Glomerular endothelial cell (primary cell): ENCODE data around the gene SCAANT1. TPM values are rescaled to one million over a fixed set of nuclear protein-coding genes. Genes with fewer than 3 reads are reported as not detected.

Source experiments
- DNase-seq: peaks from one replicate; pipeline ENCODE4 v3.0.0-alpha.2; 2011; ENCODE audit warnings: low read depth, low spot score; ENCODE audit errors: extremely low read depth
- total RNA-seq: library from RNA; depleted of rRNA; stranded (reverse); fragments of >200 nt; gene quantifications from 2 replicates; pipeline ENCODE4 v1.2.3, GENCODE V29; 2015

SCAANT1 gene
- total RNA-seq, 1 donor from 2014 or later, result not detected

DNA sequence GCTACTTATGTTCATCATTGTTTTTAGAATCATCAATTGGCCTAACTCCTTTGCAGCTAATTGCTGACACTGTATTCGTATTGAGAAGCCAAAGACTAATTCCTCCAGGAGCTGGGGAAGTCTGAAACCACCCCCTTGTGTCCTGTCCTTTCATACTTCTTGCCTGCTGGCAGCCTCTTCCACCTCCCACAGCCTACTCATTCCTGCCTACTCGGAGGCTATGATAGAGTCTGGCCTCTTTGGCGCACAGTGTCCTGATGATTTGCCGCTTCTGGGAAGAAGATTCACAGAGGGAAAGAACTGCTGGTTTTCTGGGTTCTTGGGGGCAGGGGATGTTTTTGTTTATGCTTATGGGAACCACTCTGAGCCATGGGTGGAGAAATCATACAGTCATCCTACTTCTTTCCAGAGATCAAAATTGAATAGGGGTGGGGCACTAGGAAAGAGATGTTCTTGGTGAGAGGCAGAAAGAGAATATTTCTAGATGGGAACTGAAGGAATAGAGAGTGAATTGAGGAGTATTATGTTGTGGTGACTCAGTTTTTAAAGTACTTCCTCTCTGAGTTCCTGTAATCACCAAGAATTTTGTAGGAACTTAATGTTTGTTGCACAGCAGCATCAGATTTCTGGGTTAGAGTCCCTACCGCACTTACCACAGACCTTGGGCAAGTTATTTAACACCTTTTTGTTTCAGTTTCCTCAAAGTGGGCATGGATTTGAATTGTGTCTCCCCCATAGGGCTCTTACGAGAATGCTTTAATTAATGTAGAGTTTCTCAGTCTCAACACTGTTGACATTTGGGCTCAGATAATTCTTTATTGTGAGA is 22.1 kb upstream of the SCAANT1 start:
- no peak for DNase-seq

DNA sequence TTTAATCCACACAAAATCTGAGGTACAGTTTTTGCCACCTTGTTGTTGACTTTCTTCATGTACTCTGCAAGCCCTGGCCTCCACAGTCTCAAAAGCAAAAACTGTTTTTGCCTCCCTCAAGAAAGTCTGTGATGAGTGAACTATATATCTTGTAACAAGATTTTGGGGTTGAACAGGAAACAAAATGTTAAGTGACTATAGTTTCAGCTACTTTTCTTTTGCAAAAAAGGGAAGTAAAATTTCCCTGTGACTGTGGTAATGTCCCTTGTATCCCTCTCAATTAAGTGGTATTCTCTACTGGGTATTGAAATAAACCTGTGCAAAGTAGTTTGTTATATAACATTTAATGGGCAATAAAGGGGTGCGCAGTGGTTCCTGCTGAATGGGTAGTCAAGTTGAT is 21.3 kb upstream of the SCAANT1 start:
- no peak for DNase-seq

DNA sequence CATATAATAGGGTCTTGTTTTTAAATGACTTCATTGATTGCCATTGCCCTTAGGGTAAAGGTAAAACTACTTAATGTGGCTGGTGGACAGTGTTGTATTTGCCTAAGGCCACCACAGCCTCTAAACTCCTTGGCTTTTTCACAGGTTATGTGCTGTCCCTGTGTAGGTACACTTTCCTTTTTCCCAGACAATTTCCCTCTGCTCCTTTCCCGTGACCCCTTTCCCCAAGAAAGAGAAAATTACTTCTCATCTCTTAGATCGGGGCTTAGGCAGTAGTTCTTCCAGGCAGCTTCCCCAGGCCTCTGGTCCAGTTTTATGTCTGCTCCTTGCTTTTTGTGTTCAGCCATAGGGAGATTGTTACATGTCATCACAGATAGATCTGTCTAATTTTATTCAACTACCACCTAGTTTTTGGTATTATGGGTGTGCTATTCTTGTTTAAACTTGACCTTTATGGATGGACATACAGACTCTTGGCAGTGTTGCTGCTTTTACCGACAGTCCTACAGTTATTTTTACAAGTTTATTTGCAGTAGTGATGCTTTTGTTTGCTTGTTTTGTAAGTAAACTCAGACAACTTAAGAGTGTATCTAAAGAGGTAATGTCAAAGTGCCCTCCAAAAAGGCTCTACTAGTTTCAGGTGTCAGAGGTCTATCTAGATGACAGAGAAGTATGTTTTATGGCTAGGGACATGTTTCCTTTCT is 20.5 kb upstream of the SCAANT1 start:
- DNase-seq, result no peak

DNA sequence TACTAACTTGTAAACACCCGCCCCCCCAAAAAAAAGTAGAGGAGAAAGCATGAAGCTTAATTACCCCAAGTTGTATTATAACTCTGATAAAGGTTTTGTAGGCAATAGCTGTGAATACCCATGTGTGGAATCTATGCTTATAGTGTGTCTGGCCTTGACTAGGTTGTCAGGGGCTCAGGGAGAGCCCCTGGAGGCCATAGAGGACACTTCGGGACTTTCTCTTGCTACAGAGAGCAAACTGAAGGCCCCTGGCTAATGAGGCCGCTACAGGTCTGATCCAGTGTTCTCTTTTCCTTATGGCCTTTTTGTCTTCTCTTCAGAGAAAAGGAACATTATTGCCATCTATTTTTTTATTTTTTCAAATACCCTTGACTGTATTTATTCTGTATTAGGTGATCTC is 19.1 kb upstream of the SCAANT1 start:
- no peak for DNase-seq

- DNase-seq, result no peak
These were observed 15.5 kb upstream of the SCAANT1 start for GRCh38 chr3:63927422-63928280.

DNA sequence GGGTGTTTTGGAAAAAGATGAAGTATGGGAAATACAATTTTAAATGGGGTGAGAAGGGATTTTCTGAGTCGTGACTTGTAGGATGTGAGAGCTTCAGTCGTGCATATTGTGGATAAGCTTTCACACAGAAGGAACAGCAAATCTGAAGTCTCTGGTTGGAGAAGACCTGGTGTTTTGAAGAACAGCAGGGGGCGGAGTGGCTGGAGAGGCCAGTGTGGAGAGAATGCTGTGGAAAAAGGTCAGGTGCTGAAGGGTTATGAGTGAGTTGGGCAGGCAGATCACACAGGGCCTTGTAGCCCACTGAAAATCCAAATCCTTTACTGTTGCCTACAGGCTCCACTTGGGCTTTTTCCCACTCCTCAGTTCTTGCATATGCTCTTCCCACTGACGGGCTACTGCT is 14.1 kb upstream of the SCAANT1 start:
- no peak for DNase-seq

- DNase-seq, result no peak
These were observed 10.5 kb upstream of the SCAANT1 start for GRCh38 chr3:63922491-63923199.

- DNase-seq, result no peak
These were observed 9.7 kb upstream of the SCAANT1 start for GRCh38 chr3:63921741-63922482.

- no peak for DNase-seq
These were observed 7.8 kb upstream of the SCAANT1 start for GRCh38 chr3:63920001-63920400.

GRCh38 chr3:63918321-63918720 is 6.1 kb upstream of the SCAANT1 start:
- DNase-seq, result no peak

GRCh38 chr3:63914312-63914711 is 2.1 kb upstream of the SCAANT1 start:
- DNase-seq, result no peak

- no peak for DNase-seq
These were observed 795 bp upstream of the SCAANT1 start for GRCh38 chr3:63912768-63913588.

DNA sequence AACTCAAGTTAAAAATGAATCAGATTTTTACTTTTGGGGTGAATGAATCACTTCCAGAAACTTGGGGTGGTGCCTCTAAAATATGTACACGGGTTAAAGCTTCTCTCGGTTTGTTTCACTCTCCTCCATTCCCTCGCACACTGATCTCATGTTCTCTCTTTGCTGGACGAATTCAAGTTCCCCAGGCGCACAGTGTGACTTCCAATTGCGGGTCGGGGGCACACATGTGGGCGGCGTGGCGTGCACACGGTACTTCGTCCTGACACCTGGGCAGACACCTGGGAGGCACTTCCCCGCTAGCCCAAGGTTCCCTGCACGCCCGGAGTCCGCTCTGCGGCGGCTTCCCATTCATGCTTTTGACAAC is 692 bp downstream of the SCAANT1 start:
- DNase-seq, result no peak

GRCh38 chr3:63910891-63911290 is 1.3 kb downstream of the SCAANT1 start:
- DNase-seq, result no peak

DNA sequence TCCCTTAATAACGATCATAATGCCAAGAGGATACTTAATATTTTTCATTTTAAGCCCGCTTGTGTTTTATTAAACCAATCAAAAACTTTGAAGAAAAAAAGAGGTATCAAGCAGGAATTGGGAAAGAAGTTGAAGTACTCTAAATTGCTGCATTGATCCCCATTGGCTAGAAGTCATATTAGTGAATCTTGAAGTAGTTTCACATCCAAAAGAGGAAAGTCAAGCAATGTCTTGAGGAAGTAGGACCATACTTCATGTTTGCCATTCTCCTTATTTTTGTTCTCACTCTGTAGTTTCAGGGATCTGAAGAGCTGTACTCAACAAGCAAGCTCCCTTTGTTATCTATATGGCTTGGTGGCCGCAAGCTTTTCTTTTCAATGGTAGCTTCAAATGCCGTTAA is 2.2 kb downstream of the SCAANT1 start:
- DNase-seq, result no peak

- DNase-seq, result no peak
These were observed 2.8 kb downstream of the SCAANT1 start for GRCh38 chr3:63909431-63909830.

DNA sequence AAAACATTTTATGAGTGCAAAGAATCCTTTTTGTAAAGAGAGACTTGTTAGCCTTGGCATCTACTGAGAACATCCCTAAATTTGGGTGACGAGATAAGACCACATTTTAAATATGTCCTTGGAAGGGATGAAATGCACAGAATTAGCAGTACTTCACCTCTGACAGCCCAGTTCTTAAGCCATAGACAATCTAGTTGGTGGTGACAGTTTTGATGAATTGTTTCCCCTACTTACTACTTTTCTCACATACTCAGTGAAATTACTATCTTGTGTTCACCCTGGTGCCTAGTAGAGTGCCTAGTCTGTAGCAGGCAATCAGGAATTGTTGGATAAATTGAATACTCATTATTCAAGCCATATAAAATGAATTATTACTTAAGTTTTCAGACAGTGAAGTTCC is 3.4 kb downstream of the SCAANT1 start:
- DNase-seq, result no peak

- no peak for DNase-seq
These were observed 4.0 kb downstream of the SCAANT1 start for GRCh38 chr3:63908081-63908736.
